DMS 273 treated with DMSO at 0.1 percent for 48 hours (cell line): Measurements from ENCODE around the gene ALDOB.
A peak's percentile ranks its signal among the peaks of the same experiment; 100 is the strongest.
"Not testable (repeated sequence)": the region's sequence is repeated elsewhere in the genome, so short reads cannot be mapped to it uniquely, and the experiment has no call there.

Source experiments
- DNase-seq: peaks from one replicate; lab custom pipeline; 2025; lab: John Stamatoyannopoulos, UW

Gene ALDOB

DNA sequence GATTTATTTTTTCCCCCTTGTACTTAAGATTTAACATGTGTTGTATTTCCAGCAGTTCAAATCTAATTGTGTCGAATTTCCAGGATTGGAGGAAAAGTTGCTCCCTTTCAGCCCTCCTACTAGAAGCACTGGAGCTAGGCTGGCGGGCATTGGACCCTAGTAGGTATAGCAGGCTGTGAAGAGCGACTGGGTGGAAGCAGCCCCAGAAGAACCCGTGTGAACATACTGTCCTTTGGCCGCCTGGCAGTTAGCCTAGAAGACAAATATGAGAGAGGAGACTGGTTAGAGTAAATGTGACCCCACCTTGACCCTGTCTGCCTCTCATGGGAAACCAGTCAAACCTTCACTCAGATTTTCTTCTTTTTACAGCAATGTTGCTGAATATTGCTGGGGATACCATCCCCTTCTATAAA, 13.9 kb downstream of the ALDOB start:
- no peak for DNase-seq

DNA sequence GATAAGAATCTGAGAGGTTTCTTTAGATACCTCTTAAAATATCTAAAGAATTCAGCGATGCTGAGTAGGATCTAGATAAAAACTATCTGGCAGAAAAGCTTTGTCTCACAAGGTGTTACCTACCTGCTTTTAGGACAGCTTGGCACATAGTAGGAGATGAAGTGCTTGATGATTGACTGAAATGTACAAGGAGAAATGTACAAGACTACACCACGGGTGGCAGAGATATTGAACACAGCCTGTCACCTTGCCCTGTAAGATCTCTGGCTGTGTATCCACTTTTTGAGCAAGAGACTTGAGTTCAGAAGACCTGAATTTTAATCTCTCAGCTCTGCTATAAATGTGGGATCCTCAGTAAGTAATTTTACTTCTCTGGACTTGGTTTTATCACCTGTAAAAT, 15.7 kb downstream of the ALDOB start:
- DNase-seq = no peak

DNA sequence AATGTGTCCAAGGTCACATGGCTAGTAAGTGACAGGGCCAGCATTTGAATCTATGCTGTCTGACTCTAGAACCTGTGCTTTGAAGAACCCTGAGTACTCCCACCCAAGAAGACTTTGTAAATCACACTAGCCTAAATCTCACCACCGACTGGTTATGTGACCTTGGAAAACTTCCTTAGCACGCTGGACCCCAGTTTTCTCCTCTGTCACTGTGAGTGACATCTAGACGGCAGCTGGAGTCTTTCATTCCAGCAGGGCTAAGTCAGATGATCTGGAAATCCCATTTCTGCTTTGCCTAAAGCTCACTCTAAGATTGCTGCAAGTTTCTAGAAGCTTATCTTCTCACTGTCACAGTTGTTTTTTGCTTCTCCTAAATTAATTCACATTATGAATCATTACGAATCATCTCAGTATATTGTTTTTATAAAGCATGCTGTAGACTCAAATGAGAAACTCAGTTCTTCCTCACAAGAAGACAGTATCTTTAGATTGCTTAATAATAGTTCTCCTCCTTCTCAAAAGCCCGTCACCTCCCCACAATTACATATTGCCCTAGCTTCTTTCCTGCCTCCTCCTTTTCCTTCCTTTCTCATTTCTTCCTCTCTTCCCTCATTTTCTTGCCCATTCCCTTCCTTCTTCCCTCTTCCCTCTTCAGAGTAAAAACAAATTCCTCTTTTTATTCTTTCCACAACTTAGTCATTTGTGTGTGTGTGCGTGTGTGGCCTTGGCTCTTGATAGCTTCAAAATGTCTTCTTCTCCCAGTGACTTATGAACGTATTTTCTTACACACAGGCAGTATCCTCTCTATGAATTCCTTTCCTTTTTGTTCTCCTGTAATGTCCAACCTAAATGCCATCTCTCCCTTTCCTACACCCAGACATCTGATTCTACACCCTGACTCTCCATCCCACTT, 16.8 kb downstream of the ALDOB start:
- DNase-seq = no peak

DNA sequence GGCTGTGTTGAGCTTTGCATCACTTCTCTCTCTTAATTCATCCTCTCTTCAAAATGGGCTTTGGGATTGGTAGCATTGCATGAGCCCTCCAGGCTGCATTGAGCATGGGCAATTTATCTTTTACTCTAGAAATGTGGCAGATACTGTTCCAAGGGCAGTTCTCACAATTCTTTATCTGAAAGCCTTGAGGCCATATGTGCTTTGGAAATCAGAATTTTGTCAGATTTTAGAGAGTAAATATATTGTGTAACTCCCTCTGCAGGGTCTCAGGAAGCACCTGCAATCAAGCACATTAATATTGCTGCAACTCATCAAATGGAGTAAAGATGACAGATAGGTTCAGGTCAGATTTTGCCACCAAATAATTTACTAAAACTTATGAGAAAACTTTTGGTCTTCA, 17.6 kb downstream of the ALDOB start:
- DNase-seq = no peak

- DNase-seq = no peak
Observed at GRCh38 chr9:101417389-101417788, 18.2 kb downstream of the ALDOB start.

GRCh38 chr9:101415578-101415977, 20.0 kb downstream of the ALDOB start:
- DNase-seq = no peak

DNA sequence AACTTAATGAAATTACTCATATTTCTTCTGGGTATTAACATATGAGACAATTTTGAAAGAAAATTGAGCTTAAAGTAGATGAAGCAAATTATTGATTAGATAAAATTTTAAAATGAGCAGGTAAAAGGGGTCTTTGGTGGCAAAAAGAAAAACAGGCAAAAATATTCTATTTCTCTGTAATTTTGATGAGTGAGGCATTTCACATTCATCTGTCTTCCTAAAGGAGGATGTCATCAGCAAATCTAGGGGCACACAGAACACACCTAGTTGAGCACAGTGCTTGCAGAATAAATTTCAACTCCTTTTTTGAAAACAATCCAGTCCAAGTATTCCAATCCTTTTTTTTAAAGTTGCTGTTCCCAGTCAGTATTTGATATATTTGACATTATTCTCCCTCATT, 20.7 kb downstream of the ALDOB start:
- no peak for DNase-seq

DNA sequence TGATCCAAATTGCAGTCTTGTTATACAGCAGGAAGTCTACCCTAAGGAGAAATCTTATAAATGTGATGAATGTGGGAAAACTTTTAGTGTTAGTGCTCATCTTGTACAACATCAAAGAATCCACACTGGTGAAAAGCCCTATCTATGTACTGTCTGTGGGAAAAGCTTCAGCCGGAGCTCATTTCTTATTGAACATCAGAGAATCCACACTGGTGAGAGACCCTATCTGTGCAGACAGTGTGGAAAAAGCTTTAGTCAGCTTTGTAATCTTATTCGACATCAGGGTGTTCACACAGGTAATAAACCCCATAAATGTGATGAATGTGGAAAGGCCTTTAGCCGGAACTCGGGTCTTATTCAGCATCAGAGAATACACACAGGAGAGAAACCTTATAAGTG, 26.5 kb downstream of the ALDOB start:
- DNase-seq = no peak

GRCh38 chr9:101408374-101409078, 27.0 kb downstream of the ALDOB start:
- DNase-seq = no peak

DNA sequence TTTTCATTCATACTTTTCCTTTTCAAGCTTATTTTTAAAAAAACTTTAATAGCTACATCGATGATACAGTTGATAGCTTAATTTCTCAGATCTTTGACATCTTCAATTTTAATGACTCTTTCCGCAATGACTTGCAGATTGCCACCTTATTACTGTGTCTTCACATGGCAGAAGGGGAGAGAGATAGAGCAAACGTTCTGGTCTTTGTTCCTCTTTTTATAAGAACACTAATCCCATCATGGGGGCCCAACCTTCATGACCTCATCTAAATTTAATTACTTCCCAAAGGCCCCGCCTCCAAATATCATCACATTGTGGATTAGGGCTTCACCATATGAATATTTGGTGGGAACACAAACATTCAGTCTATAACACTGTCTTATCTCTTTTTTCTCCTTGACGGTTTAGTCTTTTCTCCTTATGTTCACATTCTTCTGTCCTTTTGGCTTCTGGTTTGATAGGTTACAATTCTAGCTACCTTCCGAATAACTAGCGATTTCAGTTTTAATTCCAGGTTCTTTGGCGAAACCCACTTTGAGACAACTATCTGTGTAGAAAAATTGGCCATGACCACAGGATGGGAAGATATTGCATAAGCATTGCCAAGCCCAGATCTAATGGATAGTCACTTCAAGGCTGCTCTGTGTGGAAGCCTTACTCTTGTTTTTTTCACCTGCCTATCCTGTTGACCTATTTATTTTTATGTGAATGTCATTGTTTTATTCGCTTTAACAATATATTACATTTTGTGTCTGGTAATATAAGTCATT, 31.9 kb downstream of the ALDOB start:
- DNase-seq = no peak

GRCh38 chr9:101400120-101400519, 35.5 kb downstream of the ALDOB start:
- DNase-seq = no peak

- DNase-seq = no peak
Observed at GRCh38 chr9:101399643-101399970, 36.0 kb downstream of the ALDOB start.

DNA sequence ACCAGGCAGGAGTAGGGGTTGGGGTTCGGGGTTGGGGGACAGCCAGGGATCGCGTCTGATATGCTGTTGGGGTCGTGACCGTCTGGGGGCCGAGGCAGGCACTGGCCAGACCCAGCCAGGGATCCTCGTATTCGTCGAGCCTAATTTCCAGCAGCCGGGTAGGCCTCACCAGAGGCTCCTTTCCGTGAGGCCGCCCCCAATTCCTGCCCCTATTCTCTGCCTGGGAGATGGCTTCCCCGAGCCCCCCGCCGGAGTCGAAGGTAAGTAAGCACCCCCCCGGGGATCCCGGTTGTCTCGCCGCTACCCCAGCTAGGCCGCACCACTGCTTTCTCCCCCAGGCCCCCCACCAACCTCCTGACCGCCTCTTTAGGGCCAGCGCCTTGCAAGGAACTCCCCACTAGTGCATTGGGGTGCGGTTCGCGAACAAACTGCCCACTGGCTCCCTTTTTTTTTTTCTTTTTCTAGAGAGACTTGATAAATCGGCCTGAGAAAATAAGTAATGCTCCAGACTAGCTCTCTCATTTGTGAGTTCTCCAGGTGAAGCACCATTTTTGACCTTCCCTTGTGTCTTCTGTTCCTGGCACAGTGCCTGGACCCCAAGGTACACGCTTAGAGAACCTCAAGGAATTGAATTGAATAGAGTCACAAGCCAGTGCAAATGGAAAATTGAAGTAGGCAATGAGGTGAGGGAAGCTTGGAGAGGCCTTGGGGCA, 36.5 kb downstream of the ALDOB start:
- no peak for DNase-seq

GRCh38 chr9:101398068-101398929, 37.3 kb downstream of the ALDOB start, which contains the start of the genes MRPL50 and ZNF189:
Gene MRPL50, minus strand, starts transcription at chr9:101398618. Its CDS starts 26 bp downstream, at chr9:101398592.
Gene ZNF189, plus strand, starts transcription at chr9:101398851. Its CDS starts 306 bp downstream, at chr9:101399157.
- peak; percentile 96 for DNase-seq

- DNase-seq = no peak
Observed at GRCh38 chr9:101397746-101398067, 37.9 kb downstream of the ALDOB start.

- no peak for DNase-seq
Observed at GRCh38 chr9:101394687-101395086, 40.9 kb downstream of the ALDOB start.

GRCh38 chr9:101393135-101393534, 42.4 kb downstream of the ALDOB start:
- no peak for DNase-seq

DNA sequence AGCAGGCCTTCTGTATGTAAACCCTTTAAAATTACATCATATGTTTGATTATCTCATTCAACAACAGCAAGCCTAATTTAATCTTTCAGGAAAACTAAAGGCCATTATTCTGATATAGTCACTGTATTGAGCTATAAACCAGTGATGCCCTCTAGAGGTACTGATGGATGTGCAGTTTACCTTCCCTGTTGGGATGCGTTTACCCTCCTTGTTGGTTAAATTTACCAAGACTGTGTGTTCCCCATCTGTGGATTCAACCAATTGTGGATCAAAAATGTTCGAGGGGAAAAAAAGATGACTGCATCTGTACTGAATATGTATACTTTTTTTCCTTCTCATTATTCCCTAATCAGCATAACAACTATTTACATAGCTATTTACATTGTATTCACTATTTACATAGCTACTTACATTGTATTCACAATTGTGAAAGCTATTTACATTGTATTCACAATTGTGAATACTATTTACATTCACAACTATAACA, 47.0 kb downstream of the ALDOB start:
- no peak for DNase-seq

DNA sequence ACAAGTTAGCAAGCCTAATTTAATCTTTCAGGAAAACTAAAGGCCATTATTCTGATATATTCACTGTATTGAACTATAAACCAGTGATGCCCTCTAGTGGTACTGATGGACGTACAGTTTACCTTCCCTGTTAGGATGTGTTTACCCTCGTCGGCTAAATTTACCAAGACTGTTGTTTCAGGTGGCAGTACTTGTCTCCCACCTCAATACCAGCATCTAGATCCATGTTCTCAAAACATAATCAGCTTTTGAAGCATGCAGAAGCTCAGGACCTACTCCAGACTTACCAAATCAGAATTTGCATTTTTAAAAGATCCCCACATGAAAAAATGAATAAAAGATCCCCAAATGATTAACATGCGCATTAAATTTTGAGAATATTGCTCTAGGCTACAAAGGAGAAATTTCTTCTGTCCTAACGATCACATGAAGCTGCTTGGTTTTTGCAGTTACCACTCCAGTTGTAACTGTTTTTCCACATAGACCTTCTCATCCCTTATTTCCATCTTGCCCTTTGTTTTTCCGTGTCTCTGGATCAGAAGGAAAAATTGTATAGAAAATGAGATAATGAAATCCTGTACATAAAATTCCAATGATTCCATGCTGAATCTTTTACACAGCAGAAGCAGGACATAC, 47.6 kb downstream of the ALDOB start:
- peak; percentile 4 for DNase-seq

- DNase-seq = not testable (repeated sequence)
Observed at GRCh38 chr9:101384873-101385536, 50.6 kb downstream of the ALDOB start, which contains the start of gene BAAT. Gene BAAT, minus strand, starts transcription at chr9:101385006. Its CDS starts 13,602 bp downstream, at chr9:101371404.
